Ascending aorta (tissue), 2 donors: ENCODE results near the gene MYCN. TPM values are rescaled to one million over a fixed set of nuclear protein-coding genes. Genes with fewer than 3 reads are reported as not detected.

ENCODE experiments used
- DNase-seq, 2 donors: peaks; one replicate each; pipeline ENCODE4 v3.0.0-alpha.2; 2019; ENCODE audit warnings: low spot score in 2 of 2
- H3K27ac ChIP-seq, 2 donors: fragments of 200-600 bp; sonication (generic); one replicate each; pipeline ENCODE4 v1.5.1; 2016 to 2017; ENCODE audit warnings: mild to moderate bottlenecking in 1 of 2
- H3K27me3 ChIP-seq: fragments of 200-600 bp; sonication (generic); one replicate; pipeline ENCODE4 v1.5.1; 2017
- H3K36me3 ChIP-seq, 2 donors: fragments of 200-600 bp; sonication (generic); one replicate each; pipeline ENCODE4 v1.5.1; 2016
- H3K4me1 ChIP-seq, 2 donors: fragments of 200-600 bp; sonication (generic); one replicate each; pipeline ENCODE4 v1.5.1; 2016 to 2017; ENCODE audit warnings: mild to moderate bottlenecking in 1 of 2
- H3K4me3 ChIP-seq, 2 donors: fragments of 200-600 bp; sonication (generic); one replicate each; pipeline ENCODE4 v1.5.1; 2016 to 2017; ENCODE audit warnings: mild to moderate bottlenecking in 1 of 2
- H3K9me3 ChIP-seq, 2 donors: fragments of 200-600 bp; sonication (generic); one replicate each; pipeline ENCODE4 v1.5.1; 2016
- intact Hi-C: fragments of 100-400 bp; cut with DNase I; formaldehyde crosslinking; loops from one replicate; pipeline ENCODE4 v1.15.1; 2023
- total RNA-seq: library from RNA; depleted of rRNA; stranded (reverse); fragments of >200 nt; gene quantifications from one replicate; pipeline ENCODE4 v1.1.0, GENCODE V29; 2016
- TF ChIP-seq, protein P1 (sequence below), 3 experiments: fragments of 200-600 bp in 2 of 3; fragments of 450-650 bp in 1 of 3; sonication (generic) in 2 of 3; IDR thresholded peaks; one replicate each; pipeline ENCODE4 v1.5.1; 2016 to 2019; ENCODE audit warnings: antibody characterized with exemption in 3 of 3, mild to moderate bottlenecking in 1 of 3, moderate library complexity in 1 of 3

Gene MYCN
- total RNA-seq, 1 donor from 2014 or later, result not detected

DNA sequence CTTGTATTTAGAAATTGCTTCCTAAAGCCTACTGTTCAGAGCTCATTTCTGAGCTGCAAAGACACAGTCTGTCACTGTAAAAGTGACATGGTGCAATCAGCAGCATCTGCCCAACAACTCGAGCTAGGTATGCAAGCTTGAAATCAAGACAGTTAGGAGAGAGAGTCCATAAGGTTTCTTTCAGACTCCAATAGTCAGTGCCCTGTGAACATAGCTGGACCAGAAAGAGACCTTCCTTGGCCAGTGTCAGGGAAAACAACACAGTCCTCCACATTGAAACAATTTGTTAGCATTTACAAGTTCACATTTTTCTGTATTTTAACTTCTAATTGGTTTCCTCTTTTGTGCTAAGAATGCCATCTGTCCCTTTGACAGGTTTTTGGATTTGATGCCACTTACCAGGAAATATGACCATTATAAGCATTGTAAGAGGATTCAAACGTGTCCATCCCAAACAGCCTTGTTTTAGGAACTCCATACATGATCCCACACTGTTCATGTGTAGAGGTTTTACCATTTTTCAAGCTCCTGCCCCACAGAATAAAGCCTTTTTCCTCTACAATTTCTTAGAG, 8.9 kb upstream of the MYCN start:
- DNase-seq, result no peak
- H3K27ac ChIP-seq, result no peak overlapping the region
- H3K9me3 ChIP-seq, result no peaks in the 10 kb centered on the region
- TF ChIP-seq, protein P1, sequence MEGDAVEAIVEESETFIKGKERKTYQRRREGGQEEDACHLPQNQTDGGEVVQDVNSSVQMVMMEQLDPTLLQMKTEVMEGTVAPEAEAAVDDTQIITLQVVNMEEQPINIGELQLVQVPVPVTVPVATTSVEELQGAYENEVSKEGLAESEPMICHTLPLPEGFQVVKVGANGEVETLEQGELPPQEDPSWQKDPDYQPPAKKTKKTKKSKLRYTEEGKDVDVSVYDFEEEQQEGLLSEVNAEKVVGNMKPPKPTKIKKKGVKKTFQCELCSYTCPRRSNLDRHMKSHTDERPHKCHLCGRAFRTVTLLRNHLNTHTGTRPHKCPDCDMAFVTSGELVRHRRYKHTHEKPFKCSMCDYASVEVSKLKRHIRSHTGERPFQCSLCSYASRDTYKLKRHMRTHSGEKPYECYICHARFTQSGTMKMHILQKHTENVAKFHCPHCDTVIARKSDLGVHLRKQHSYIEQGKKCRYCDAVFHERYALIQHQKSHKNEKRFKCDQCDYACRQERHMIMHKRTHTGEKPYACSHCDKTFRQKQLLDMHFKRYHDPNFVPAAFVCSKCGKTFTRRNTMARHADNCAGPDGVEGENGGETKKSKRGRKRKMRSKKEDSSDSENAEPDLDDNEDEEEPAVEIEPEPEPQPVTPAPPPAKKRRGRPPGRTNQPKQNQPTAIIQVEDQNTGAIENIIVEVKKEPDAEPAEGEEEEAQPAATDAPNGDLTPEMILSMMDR (IDR thresholded peaks at IDR 0.05), result no peak
- intact Hi-C loops, result no loop called here
- no peaks in the 10 kb centered on the region for H3K36me3 ChIP-seq
- H3K4me1 ChIP-seq, result no peaks in the 10 kb centered on the region
- H3K27me3 ChIP-seq, result no peaks in the 10 kb centered on the region
- H3K4me3 ChIP-seq, result no peak overlapping the region

DNA sequence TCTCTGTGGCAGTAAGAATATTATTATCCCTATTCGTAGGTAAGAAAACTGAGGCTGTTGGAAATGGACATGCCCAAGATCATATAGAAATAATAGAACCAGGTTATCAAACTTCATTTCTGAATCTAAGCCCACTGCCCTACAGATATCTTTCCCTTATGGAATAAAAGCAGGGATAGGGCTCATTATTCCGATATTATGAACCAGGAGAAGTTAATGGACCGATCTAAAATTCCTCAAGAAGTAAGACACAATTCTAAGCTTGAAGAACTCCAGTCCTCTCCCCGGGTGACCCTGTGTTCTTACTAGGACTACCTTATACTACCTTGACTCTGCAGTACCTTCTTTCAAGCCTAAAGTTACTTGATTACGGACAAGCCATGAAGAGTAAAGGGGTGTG, 8.4 kb upstream of the MYCN start:
- intact Hi-C loops, result no loop called here
- no peak for DNase-seq

DNA sequence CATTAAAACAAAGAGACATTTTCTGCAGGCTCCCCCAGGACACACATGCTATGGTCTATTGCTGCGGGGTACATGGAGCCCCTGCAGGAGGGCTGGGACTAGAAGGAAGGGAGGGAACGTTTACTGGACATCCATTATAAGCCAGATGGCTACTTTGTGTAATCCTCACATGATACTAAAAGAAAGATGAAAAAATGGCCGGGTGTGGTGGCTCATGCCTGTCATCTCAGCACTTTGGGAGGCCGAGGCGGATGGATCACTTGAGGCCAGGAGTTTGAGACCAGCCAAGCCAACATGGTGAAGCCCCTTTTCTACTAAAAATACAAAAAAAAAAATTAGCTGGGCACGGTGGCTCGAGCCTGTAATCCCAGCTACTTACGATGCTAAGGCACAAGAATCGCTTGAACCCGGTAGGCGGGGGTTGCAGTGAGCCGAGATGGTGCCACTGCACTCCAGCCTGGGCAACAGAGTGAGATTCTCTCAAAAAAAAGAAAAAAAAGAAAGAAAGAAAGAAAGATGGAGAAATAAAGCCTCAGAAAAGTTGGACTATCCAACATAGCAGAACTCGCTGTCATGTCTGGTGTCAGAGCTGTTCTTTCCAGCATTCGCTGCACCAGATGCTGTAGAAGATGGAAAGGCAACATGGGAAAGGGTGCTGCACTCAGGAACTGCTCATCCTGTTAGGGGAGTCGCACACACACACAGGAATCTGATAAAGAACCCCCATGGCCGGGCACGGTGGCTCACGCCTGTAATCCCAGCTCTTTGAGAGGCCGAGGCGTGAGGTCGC, 7.8 kb upstream of the MYCN start:
- DNase-seq, result no peak
- no peaks in the 10 kb centered on the region for H3K27me3 ChIP-seq
- no peak overlapping the region for H3K4me3 ChIP-seq
- intact Hi-C loops, result no loop called here
- H3K4me1 ChIP-seq, result no peaks in the 10 kb centered on the region
- no peaks in the 10 kb centered on the region for H3K36me3 ChIP-seq
- no peaks in the 10 kb centered on the region for H3K9me3 ChIP-seq
- TF ChIP-seq, protein P1 (IDR thresholded peaks at IDR 0.05), result no peak
- H3K27ac ChIP-seq, result no peak overlapping the region

More for the DNA sequence above, 8.4 kb upstream of the MYCN start:
- Histone ChIP-seq H3K27me3 (no peaks in the 10 kb centered on the region), H3K36me3 (no peaks in the 10 kb centered on the region), H3K4me1 (no peaks in the 10 kb centered on the region), H3K27ac (no peak overlapping the region), H3K4me3 (no peak overlapping the region), H3K9me3 (no peaks in the 10 kb centered on the region)
- TF ChIP-seq, protein P1 (IDR thresholded peaks at IDR 0.05), result no peak

DNA sequence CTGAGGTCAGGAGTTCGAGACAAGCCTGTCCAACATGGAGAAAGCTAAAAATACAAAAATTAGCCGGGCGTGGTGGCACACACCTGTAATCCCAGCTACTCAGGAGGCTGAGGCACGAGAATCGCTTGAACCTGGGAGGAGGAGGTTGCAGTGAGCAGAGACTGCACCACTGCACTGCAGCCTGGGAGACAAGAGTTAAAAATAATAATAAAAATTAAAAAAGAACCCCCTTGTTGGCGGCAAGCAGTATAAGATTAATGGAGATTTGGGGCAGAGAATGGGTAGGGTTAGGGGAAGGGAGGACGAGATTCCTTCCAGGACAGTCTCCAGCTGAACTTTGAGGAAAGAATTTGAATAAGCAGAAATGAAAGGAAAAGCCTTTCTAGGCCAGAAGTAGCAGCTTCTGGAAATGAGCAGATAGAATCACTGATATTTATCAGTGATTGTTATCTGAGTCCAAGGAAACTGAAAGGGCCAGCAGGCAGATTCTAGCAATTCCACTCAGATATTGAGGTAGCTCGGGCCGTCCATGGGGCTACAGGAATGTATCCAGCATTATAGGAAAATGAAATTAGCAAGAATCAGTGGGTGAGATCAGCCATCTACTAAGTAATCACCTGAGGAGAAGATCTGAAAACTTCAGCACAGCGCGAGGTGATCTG, 7.0 kb upstream of the MYCN start:
- no peak overlapping the region for H3K27ac ChIP-seq
- H3K4me3 ChIP-seq, result no peak overlapping the region
- DNase-seq, result no peak
- H3K27me3 ChIP-seq, result no peaks in the 10 kb centered on the region
- H3K4me1 ChIP-seq, result no peaks in the 10 kb centered on the region
- TF ChIP-seq, protein P1 (IDR thresholded peaks at IDR 0.05), result no peak
- intact Hi-C loops, result no loop called here
- no peaks in the 10 kb centered on the region for H3K36me3 ChIP-seq
- no peaks in the 10 kb centered on the region for H3K9me3 ChIP-seq

DNA sequence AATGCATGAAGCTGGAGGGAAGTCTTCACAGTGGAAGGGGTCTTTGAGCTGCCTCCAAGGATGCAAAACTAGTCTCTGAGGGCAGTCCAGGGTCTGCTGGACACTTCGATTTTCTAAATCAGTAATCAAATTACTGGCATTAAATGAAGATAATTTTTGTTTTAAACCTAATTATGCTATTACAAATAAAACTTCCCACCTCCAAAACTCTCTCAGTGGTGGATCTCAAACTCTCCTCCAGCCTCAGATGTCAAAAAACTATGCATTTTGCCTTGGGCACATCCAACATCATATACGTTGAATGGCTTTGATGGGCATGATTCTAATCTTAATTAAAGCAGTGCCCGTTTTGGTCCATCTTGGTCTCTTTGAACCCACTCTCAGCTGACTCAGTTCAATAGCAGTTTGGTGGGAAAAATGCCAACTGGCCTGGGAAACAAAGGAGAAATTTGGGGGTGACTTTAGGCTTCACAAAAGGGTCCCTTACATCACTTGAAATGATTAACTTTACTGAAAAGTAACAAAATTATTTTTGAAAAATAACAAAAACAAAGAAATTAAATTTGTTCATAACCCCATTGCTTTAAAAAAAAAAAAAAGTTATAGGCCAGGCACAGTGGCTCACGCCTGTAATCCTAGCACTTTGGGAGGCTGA, 5.9 kb upstream of the MYCN start:
- Histone ChIP-seq H3K9me3 (no peaks in the 10 kb centered on the region), H3K27me3 (no peaks in the 10 kb centered on the region), H3K27ac (no peak overlapping the region), H3K36me3 (no peaks in the 10 kb centered on the region), H3K4me1 (peaks cover under 1 to 1% of the 10 kb centered on the region in 2 donors), H3K4me3 (no peak overlapping the region)
- no peak for DNase-seq
- intact Hi-C loops, result no loop called here
- TF ChIP-seq, protein P1 (IDR thresholded peaks at IDR 0.05), result no peak
